HG02981 (cell line): ENCODE data around the gene STX17.

Experiments used
- ATAC-seq: cut with Tn5 transposase; IDR thresholded peaks from one replicate; pipeline ENCODE4 v1.9.1; 2021; ENCODE audit warnings: mild to moderate bottlenecking, moderate library complexity; ENCODE audit not compliant: unreplicated experiment

STX17 gene

DNA sequence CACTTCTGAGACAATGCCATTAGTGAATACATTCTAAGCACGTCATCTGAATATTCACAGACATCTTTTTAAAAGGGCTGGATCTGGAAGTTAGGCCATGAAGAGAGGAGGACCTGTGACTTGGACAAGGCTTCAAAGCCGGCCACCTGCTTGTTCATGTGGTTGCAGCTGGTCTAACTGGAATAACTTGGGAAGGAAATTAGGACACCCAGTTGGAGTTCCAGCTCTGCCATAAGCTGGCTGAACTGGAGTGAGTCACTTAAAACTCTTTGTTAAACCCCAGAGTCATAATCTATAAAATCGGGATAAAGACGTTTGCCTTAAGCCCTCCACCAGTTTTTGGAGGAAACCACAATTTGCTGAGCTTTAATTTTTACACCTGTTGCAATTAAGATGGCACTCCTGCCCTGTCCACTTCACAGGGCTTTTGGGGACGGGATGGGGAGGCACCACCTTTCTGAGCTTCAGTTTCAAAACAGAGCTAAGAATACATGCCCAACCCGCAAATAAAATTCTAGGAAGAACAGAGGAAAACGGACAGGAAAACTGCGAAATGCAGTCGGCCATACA lies 536 bp upstream of the STX17 start:
- ATAC-seq, result no peak

DNA sequence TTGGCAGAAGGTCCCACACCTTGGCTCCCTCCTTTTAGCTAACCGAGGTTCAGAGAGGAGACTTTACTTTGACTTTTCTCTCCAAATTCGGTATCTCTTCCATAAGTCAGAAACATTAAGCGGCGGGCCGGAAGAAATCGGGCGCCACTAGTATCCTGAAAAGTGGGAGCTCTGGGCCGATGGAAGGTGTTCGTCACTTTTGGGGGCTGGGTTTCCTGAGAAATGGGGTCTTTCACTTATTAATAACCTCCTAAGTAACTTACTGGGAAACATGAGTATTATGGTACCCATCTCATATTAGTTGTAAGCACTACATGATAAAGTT lies 716 bp downstream of the STX17 start:
- ATAC-seq, result no peak

DNA sequence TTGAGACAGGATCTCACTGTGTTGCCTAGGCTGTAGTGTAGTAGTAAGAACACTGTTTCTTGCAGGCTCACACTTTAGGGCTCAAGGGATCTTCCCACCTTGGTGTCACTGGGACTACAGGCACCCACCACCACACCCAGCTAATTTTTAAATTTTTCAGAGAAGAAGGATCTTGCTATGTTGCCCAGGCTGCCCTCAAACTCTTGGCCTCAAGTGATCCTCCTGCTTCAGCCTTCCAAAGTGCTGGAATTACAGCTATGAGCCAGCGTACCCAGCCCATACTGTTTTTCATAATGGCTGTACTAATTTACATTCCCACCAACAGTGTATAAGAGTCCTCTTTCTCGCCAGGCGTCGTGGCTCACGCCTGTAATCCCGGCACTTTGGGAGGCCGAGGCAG lies 5.1 kb downstream of the STX17 start:
- ATAC-seq, result no peak

DNA sequence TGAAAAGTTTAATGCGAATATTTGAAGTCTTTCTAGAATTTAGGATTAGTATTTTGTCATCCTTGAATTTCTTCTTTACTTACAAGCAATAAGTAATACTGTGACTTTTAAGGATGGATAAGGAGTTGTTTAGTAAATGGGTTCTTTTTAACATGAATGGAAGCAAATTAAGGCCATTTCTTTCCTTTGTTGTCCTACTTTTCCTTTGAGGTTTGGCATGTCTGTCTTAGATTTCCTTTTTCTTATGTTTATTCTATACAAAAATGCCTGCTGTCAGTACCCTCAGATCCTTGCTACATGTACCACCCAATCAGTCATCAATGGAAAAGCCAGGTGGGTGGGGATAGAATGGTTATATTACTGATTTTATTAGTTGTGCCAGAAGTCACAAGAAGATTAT lies 10.2 kb downstream of the STX17 start:
- no peak for ATAC-seq

DNA sequence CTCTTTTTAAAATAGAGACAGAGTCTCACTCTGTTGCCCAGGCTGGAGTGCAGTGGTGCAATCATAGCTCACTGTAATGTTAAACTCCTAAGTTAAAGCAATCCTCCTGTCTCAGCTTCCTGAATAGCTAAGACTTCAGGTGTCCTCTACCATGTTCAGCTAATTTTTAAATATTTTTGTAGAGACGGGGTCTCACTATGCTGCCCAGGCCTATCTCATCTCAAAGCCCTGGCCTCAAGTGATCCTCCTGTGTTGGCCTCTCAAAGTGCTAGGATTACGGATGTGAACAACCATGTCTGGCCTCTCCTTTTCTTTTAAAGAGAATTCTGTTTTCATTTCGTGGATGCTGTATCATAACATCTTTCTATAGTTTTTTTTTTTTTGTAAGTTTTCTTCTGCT lies 11.7 kb downstream of the STX17 start:
- no peak for ATAC-seq

DNA sequence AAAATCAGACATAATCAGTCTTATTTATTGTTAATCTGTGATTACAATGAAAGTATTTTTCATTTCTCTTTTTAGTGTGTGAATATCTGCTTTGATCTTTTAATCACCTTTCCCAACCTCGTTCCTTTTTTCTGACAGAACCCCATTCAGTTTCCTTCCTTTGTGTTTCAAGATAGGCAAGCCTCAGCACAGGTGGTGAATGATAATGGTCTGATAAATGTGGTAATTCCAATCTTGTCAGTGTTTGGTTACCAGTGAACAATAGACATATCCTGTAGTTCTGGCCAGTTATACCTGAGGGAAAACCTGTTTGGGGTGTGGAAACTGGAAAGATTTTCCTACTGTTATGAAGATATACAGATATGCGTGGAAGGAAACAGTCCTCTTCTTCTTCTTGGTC lies 13.5 kb downstream of the STX17 start:
- no peak for ATAC-seq

DNA sequence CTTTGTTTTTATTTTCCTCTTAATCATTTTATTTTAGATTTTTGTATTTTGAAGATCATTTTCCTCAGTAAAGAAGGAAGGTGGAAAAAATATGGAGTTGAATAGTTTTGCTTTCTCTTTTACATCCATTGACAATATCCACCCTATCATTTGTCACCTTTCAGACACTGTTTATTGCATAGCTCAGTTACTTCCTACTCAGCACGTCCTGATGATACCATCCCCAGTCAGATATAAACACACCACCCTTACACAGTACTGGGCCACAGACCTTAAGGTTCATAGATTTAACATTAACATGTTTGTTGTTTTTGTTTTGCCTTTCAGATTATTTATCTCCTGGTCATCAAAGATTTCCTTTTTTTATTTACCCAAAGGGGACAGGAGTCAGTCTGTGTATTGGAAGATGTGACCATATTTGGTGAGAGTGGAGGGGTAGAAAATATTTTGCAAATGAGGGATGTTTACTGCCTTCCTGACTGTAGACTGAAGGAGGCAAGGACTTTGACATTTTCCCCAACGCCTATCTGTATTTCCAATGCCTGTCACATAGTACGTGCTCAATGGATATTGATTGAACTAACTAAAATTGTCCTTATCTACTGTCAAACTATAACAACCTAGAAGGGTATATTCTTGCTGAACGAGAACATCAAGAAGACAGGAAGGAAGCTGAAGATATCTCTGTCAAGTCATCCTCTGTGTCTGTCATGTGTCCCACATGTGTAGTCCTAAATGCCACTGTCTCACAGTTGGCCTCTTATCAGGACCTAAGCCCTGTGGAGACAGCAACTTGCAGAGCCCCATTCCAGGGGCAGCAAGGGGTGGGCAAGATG lies 15.6 kb downstream of the STX17 start:
- no peak for ATAC-seq

DNA sequence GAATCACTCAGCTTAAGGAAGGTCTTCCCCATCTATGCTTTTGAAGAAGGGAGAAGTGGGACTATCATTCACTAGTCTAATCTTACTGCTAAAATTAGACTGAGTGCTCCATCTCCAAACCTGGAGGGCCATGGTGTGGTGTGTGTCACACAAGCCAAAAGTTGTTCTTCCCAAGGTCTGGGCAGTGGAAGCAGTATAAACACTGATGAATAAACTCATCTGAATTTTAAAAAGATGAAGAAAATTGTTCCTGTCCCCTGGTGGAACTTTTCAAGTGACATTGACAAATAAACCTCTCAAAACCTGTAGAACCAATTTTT lies 16.2 kb downstream of the STX17 start:
- ATAC-seq, result no peak

DNA sequence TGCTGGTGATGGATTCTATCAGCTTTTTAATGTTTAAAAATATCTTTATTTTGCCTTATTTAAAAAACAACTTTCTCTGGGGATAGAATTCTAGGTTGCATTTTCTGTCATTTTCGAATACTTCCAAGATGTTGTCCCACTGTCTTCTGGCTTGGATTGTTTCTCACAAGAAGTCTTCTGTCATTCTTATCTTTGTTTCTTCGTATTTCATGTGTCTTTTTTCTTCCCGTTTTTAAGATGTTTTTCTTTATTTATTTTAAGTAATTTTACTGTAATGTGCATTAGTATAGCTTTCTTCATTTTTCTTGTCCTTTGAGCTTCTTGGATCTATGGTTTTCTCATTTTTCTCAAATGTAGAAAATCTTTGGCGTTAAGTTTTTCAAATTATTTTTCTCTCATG lies 19.1 kb downstream of the STX17 start:
- ATAC-seq, result no peak

DNA sequence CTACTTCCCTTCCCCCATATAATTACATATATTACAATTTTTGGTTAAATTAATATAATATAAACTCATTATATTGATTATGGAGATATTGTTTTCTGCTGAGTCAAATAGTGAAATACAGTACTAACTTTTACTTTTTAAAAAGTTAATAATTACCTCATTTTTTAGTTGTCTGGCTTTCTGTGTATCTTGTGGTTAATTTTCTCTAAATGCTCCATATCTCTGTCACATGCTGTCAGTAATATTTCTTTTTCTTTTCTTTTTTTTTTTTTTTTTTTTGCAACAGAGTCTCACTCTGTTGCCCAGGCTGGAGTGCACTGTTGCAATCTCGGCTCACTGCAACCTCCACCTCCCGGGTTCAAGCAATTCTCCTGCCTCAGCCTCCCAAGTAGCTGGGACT lies 23.2 kb downstream of the STX17 start:
- no peak for ATAC-seq

DNA sequence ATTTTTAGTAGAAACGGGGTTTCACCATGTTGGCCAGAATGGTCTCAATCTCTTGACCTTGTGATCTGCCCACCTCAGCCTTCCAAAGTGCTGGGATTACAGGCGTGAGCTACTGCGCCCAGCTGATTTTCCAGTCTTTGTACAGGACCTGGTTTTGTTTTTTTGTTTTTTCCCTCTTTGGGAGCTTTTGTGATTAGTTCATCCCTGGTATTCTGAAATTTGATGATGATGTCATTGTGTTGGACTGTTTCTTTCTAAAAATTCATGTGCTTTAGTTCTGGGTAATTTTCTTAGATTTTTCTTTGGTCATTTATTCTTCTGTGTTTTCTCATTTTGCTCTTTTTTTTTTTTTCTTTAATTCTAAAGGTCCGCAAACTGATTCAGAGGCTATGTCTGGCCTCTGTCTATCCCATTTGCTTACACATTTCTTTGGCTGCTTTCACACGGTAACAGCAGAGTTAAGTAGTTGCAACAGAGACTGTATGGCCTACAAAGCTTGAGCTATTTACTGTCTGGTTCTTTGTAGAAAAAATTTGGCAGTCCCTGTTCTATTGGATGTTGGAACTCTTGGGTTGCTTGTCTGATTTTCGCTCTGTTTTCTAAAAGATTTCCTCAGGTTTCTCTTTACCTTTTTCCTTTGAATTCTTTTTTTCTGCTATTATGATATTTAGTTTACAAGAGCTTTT lies 24.8 kb downstream of the STX17 start:
- ATAC-seq, result no peak

DNA sequence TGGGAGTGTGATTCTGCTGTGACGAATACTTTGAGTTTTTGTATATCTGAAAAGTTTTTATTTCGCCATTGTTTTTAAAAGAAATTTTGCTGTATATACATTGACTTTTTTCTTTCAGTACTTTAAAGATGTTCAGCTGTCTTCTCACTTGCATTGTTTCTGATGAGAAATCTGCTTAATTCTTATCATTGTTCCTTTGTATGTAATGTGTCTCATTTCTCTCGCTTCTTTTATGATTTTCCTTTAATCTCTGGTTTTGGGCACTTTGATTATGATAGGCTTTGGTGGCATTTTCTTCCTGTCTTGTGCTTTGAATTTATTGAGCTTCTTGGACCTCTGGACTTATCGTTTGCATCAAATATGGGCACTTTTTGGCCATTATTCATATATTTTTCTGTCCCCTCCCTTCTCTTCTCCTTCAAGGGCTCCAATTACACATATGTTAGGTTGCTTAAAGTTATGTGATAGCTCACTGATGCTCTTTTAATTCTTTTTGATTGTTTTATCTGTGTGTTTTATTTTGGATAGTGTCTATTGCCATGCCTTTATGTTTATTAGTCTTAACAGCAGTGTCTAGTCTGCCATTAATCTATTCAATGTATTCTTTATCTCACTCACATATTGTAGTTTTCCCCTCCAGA lies 30.6 kb downstream of the STX17 start:
- ATAC-seq, result no peak

DNA sequence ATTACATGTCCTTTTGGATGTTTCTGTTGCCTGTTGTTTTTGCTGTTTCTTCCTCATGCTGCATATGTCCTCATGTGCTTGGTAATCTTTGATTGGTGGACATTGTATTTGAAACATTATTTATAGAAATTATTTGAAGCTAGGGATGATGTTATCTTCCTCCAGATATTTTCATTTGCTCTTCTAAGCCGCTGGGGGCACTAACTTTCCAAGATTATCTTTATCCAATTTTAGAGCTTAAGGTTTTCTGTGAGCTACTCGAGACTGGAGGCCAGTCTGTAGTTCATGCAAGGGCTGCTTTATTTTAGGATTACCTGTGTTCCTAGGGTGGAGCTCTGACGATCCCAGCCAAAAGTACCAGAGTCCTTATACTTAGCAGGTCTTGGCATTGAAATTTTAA lies 40.9 kb downstream of the STX17 start:
- ATAC-seq, result no peak

DNA sequence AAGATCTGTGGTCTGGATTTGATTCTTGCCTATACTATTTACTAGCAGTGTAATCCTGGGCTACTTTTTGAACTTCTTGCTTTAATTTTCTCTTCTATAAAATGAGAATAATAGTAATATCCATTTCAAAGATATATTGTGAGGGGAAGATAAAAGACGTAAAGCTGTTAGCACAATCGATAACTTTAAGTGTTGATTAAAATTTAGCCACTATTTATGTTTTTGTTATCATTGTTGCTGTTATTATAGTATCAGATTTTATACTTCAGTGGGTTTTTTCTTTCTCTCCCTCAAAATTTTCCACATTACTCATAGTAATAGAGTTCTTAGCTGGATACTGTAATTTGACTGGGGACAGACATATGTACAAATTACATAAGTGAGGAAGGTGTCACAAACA lies 42.0 kb downstream of the STX17 start:
- no peak for ATAC-seq

DNA sequence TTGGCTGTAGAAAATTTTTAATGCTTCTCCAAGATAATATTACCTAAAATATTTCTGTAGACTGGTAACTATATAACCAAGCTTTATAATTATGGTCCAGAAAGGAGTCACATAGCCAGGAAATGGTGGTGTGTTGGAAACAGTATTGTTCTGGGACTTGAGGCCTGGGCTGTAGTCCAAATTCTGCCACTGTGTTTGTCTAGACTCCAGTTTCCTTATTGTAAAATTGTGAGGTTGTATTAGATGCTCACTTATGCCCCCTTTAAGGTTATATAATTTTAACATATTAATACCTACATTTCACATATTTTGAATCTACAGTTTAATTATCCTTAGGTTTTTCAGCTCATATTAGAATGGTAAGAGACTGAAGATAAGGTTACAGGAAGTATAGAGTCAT lies 42.4 kb downstream of the STX17 start:
- ATAC-seq, result no peak

DNA sequence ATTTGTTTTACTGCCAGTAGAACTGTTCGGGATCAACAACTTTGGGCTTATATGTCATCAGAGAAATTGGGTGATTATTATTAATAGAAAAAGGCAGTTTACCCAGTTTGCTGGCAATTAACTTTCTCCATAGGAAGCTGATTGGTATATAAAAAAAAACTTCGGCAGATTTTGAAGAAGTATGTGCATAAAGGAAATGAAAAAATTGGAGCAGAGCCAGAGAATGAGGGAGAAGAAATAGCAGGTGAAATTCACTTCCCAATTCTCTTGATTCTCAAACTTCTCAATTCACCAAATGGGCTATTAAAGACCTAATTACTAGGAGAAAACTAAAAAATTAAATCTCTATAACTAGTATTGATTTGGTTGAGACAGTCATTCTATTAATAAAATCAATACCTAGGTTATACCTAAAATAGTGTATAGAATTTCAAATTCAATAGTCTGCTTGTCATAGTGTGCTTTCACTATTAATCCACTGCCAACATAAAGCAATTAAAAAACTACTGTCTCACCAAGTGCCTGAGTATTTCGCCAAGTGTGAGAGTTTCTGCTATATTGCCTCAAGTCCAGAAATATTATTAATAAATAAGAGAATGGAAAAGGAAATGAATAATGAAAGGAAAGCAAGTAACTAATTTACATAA lies 47.5 kb downstream of the STX17 start:
- ATAC-seq, result no peak

DNA sequence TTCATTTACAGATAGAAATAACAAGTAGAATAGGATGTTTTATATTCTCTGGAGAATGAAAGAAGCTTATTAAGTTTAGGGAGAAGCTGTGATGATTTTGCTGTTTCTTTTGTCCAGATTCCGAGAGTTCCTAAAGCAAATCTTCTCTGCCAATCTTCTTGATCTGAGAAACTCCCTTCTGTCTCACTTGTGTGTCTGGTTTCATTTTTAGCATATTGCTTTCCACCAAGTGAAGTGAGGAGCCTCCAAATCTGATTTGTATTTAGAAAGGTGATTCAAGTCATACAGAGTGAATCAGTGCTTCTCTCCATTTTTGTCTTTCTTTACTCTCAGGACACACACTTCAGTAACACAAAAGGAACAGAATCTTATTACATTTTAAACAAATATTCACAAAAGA lies 48.4 kb downstream of the STX17 start:
- ATAC-seq, result no peak

DNA sequence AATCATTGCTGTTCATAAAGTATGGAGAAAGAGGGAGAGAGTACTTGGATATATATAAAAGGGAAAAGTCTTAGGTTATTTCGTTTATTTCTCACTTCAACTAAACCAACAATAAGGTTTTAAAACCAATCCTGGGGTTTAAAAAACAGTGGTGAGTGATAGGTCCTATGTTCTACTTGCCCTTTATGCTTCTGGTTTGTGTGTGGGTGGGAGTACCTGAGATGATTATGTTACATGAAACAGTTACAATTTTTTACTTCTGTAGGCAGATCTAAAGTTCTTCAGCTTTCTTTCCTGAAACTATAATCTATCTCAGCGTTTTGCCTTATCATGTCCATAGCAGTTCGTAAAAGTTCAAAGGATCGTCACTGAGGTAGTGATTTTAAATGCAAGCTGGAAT lies 49.2 kb downstream of the STX17 start:
- no peak for ATAC-seq

DNA sequence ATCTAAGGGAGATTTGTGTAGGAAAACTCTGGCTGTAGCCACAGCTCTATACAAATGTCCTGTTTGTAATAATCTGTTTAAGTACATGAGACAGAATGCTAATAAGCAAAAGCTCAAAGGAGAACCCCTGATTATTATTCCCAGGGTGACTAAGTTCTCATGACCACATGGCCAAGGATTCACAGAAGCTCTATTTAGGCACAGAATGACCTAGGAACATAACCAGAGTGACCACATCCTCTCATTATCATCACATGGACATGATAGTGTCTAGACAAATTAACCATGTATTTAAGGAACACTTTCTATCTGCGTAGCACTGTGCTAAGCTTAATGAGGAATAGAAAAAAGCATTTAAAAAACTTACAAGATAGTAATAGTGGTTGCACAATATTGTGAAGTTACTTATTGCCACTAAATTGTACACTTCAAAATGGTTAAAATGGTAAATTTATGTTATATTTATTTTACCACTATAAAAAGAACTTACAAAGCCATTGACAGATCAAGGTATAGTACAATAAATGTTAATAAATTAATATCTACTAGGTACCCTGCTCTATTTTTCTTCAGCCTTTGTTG lies 56.3 kb downstream of the STX17 start:
- no peak for ATAC-seq

DNA sequence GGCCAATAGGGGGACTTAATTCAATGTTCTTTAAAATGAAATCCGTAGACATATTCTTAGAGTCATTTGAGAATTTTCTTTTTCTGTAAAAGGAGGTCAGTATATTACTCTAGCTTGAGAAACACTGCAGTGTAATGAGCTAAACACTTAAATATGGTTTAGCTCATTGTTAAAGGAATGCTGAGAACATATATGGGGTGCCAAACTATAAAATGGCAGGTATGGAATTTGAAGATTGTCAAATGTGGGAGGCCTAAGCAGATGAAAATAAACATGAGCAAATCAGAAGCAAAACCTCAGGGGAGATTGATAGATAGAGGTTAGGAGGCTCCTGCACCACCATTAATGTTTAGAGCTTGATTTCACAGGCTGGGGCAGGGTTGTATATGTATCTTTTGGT lies 57.9 kb downstream of the STX17 start:
- no peak for ATAC-seq

DNA sequence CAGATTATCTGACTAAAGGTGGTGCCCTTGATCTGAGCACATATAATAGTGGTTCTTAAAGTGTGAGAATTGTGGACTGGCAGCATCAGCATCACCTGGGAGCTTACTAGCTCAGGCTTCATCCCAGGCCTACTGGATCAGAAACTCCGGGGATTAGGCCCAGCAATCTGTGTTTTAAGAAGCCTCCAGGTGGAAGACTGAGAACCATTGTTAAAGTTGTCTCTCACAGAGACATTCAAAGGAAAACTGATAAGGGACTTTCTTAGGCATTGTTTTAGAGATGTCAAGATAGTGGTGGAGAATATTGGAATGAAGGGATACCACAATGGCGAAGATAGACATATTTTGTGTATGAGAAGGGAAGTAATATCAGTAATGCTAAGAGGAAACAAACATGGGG lies 59.5 kb downstream of the STX17 start:
- no peak for ATAC-seq
